Cardiac fibroblast (primary cell): Measurements from ENCODE around the gene KCTD17.

ENCODE experiments used
- DNase-seq, 2 donors: peaks; one replicate each; pipeline versions ENCODE4 v3.0.0 to v3.0.0-alpha.2; 2010; ENCODE audit warnings: low read depth in 2 of 2
- H3K4me3 ChIP-seq, 2 donors: replicated peaks in 1 of 2; 1 replicate in 1 of 2; 2 replicates in 1 of 2; pipeline ENCODE4 v1.5.1; 2011; ENCODE audit warnings: low read depth in 2 of 2, low read length in 2 of 2, mild to moderate bottlenecking in 2 of 2, moderate library complexity in 1 of 2
- CTCF ChIP-seq: IDR thresholded peaks from one replicate; pipeline ENCODE4 v1.5.1; 2011; ENCODE audit warnings: low read depth, mild to moderate bottlenecking, low read length, inconsistent platforms

KCTD17 gene

GRCh38 chr22:37094239-37094638, 42.7 kb downstream of the KCTD17 start:
- no peak overlapping the region for H3K4me3 ChIP-seq
- no peak for DNase-seq
- TF ChIP-seq CTCF = no peak

- DNase-seq = no peak
- no peak overlapping the region for H3K4me3 ChIP-seq
- TF ChIP-seq CTCF = no peak
Observed at GRCh38 chr22:37095113-37095512, 43.6 kb downstream of the KCTD17 start.

- no peak for TF ChIP-seq CTCF
- no peak for DNase-seq
- no peak overlapping the region for H3K4me3 ChIP-seq
Observed at GRCh38 chr22:37097346-37097745, 45.8 kb downstream of the KCTD17 start.

GRCh38 chr22:37098976-37099591, 47.5 kb downstream of the KCTD17 start:
- no peak for TF ChIP-seq CTCF
- no peak overlapping the region for H3K4me3 ChIP-seq
- no peak for DNase-seq

- DNase-seq = no peak
- no peak for TF ChIP-seq CTCF
- no peak overlapping the region for H3K4me3 ChIP-seq
Observed at GRCh38 chr22:37100589-37101127, 49.1 kb downstream of the KCTD17 start.

- no peak for DNase-seq
- no peak overlapping the region for H3K4me3 ChIP-seq
- TF ChIP-seq CTCF = no peak
Observed at GRCh38 chr22:37101311-37102066, 49.9 kb downstream of the KCTD17 start.
